HepG2 (cell line): ENCODE results near the gene EMC9. TPM values are rescaled to one million over a fixed set of nuclear protein-coding genes. Genes with fewer than 3 reads are reported as not detected.

Experiments used
- ATAC-seq: fragments of 200-7000 bp; cut with Tn5 transposase; 3 replicates; pipeline ENCODE4 v1.9.1; 2020; ENCODE audit warnings: mild to moderate bottlenecking, moderate library complexity
- BruUV-seq: library from RNA; stranded (reverse); fragments of 400-500 nt; replicated peaks from 2 replicates; lab custom pipeline; 2021; lab: Mats Ljungman, UMichigan
- CTCF ChIA-PET: fragments of 300-600 bp; formaldehyde crosslinking; extraction: SDS; loops from one replicate; lab custom pipeline; 2021; ENCODE audit warnings: low total read pairs, inconsistent platforms, low intra/inter-chr PET ratio; lab: Yijun Ruan, JAX
- POLR2A ChIA-PET: fragments of 350-600 bp; sonication (Branson Sonifier 250); formaldehyde crosslinking; loops from one replicate; lab custom pipeline; 2020; ENCODE audit warnings: antibody characterized with exemption, inconsistent platforms; lab: Yijun Ruan, JAX
- DNase-seq: peaks from one replicate; pipeline ENCODE4 v3.0.0-alpha.2; 2015; ENCODE audit warnings: low spot score
- FAIRE-seq: peaks from 3 replicates; lab custom pipeline; 2011; peaks lifted over from hg19 to GRCh38; lab: Jason Lieb, UNC
- H2AFZ ChIP-seq: one replicate; pipeline ENCODE4 v1.6.1; 2011; ENCODE audit warnings: low read length, inconsistent platforms
- H3K27ac ChIP-seq: fragments of 300-600 bp; 3 replicates; pipeline ENCODE4 v1.8.0; 2011; ENCODE audit warnings: mixed run types, mild to moderate bottlenecking, mixed read lengths, low read length, inconsistent platforms; ENCODE audit not compliant: insufficient read depth; ENCODE audit errors: extremely low read length
- H3K27me3 ChIP-seq, 2 experiments: fragments of 200-600 bp in 1 of 2; 2 replicates in 1 of 2; 3 replicates in 1 of 2; pipeline versions ENCODE4 v1.6.0 to v1.8.0; 2011; ENCODE audit warnings: low read length in 2 of 2, mild to moderate bottlenecking in 2 of 2, moderate library complexity in 2 of 2, inconsistent platforms in 1 of 2; ENCODE audit not compliant: insufficient read depth in 2 of 2, control insufficient read depth in 1 of 2
- H3K36me3 ChIP-seq, 2 experiments: fragments of 200-600 bp in 1 of 2; replicated peaks in 1 of 2; 2 replicates in 1 of 2; 3 replicates in 1 of 2; pipeline versions ENCODE4 v1.5.1 to v1.8.0; 2011; ENCODE audit warnings: low read length in 2 of 2, inconsistent platforms in 1 of 2; ENCODE audit not compliant: insufficient read depth in 2 of 2, control insufficient read depth in 1 of 2
- H3K4me1 ChIP-seq: 2 replicates; pipeline ENCODE4 v1.5.1; 2012; ENCODE audit warnings: low read length, inconsistent platforms; ENCODE audit not compliant: insufficient read depth
- H3K4me2 ChIP-seq: 2 replicates; pipeline ENCODE4 v1.6.0; 2011; ENCODE audit warnings: low read depth, low read length, inconsistent platforms
- H3K4me3 ChIP-seq, 3 experiments: fragments of 200-600 bp in 1 of 3; sonication (generic), shearing (Covaris generic) in 1 of 3; replicated peaks in 1 of 3; 2 replicates each; pipeline ENCODE4 v1.5.1; 2011 to 2016; ENCODE audit warnings: low read length in 3 of 3, inconsistent platforms in 2 of 3, low read depth in 2 of 3, mild to moderate bottlenecking in 2 of 3, control low read depth in 1 of 3, mixed read lengths in 1 of 3; ENCODE audit not compliant: insufficient read depth in 1 of 3
- H3K79me2 ChIP-seq: one replicate; pipeline ENCODE4 v1.6.1; 2011; ENCODE audit warnings: low read length, inconsistent platforms; ENCODE audit not compliant: insufficient read depth
- H3K9ac ChIP-seq: 2 replicates; pipeline ENCODE4 v1.6.0; 2011; ENCODE audit warnings: mild to moderate bottlenecking, low read depth, low read length, inconsistent platforms; ENCODE audit not compliant: insufficient read depth
- H3K9me3 ChIP-seq: 2 replicates; pipeline ENCODE4 v1.5.1; 2012; ENCODE audit warnings: mild to moderate bottlenecking, low read length
- H4K20me1 ChIP-seq: 2 replicates; pipeline ENCODE4 v1.6.0; 2011; ENCODE audit warnings: inconsistent platforms, mild to moderate bottlenecking, low read length, moderate library complexity; ENCODE audit not compliant: insufficient read depth
- ARNT ChIP-seq: fragments of 450-650 bp; IDR thresholded peaks from 2 replicates; pipeline ENCODE4 v1.6.1; 2017
- GABPA ChIP-seq, 2 experiments: IDR thresholded peaks; 2 replicates each; pipeline ENCODE4 v1.6.1; 2011 to 2016; ENCODE audit warnings: low read depth in 2 of 2, low read length in 1 of 2, missing biosample characterization in 1 of 2, missing genetic modification characterization in 1 of 2
- SMARCE1 ChIP-seq: fragments of 450-650 bp; IDR thresholded peaks from 2 replicates; pipeline ENCODE4 v1.6.1; 2017; ENCODE audit warnings: borderline replicate concordance
- SNAPC4 ChIP-seq: sonication (generic); formaldehyde crosslinking; IDR thresholded peaks from 2 replicates; pipeline ENCODE4 v1.4.0; 2020; ENCODE audit warnings: mild to moderate bottlenecking, missing genetic modification reagents
- ZNF3 ChIP-seq: IDR thresholded peaks from 2 replicates; pipeline ENCODE4 v1.7.0; 2017; ENCODE audit warnings: inconsistent platforms
- ZNF382 ChIP-seq: sonication (generic); formaldehyde crosslinking; IDR thresholded peaks from 2 replicates; pipeline ENCODE4 v1.5.0; 2020; ENCODE audit warnings: missing genetic modification reagents, mild to moderate bottlenecking, borderline replicate concordance
- WGBS: methylation state at CpG from one replicate; pipeline ENCODE4 v1.1.6; 2017; ENCODE audit warnings: low lambda C conversion rate; 5-methylcytosine and 5-hydroxymethylcytosine counted together
- in situ Hi-C: cut with HindIII; loops from 2 replicates; pipeline ENCODE4 v1.10.0; 2017; ENCODE audit warnings: low pct_unique_long_range_greater_than_20kb; ENCODE audit not compliant: extremely low pct_ligation_motif_present
- intact Hi-C: fragments of 100-400 bp; cut with micrococcal nuclease; formaldehyde crosslinking; loops from one replicate; pipeline ENCODE4 v1.10.0; 2022; ENCODE audit not compliant: unreplicated experiment
- polyA plus RNA-seq, 8 experiments: library from polyadenylated mRNA; depleted of rRNA in 3 of 8; stranded (reverse) in 7 of 8; unstranded in 1 of 8; fragments of >200 nt; fragmentation: Illumina TruSeq in 4 of 8; extraction: Trizol in 4 of 8; gene quantifications; 2 replicates each; pipeline versions ENCODE4 v1.2.1 to v1.2.3, GENCODE V29; 2011 to 2016; ENCODE audit warnings: low read depth in 4 of 8, missing spikeins in 1 of 8, mixed read lengths in 1 of 8; ENCODE audit not compliant: insufficient read depth in 1 of 8
- total RNA-seq, 5 experiments: library from RNA; depleted of rRNA; stranded (reverse); fragments of >200 nt; fragmentation: Illumina TruSeq; extraction: Trizol; gene quantifications; 2 replicates each; pipeline ENCODE4 v1.2.3, GENCODE V29; 2016; ENCODE audit warnings: low read depth in 1 of 5
- TF ChIP-seq, protein P1 (sequence below): sonication (generic); formaldehyde crosslinking; IDR thresholded peaks from 2 replicates; pipeline ENCODE4 v1.4.0; 2020; ENCODE audit warnings: missing genetic modification reagents

EMC9 gene
- total and polyA plus RNA-seq, 2 of the 13 experiments (the other 11 are each of a cell fraction or from before 2014, with no cell fraction given): 60.5 to 78.7 TPM

DNA sequence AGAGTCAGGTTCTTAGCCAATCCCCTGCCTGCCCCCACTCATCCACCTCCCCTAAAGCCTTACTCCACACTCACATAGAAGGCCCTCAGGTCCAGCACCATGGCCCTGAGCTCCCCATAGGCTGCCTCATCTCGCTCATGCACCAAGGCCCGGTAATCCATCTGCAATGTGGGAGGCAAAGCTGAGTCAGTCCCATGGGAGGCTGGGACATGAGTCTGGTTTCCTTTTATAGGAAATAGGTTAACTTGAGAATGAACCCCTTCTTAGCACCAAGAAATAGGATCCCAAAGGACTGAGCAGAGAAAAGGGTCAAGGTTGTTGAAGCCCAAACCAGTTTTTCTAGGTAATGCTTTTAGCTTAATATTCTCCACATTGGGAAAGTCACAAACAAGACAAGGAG is 2.1 kb upstream of the EMC9 start:
- H3K4me2 ChIP-seq: no peak overlapping the region
- no peak overlapping the region for H2AFZ ChIP-seq
- BruUV-seq: no TSS peak
- peaks cover 56% of the 10 kb centered on the region for H3K79me2 ChIP-seq
- peaks cover 0 to 3% of the 10 kb centered on the region in 2 experiments; a peak in 1 of 5 replicates for H3K27me3 ChIP-seq
- ChIA-PET POLR2A (interaction anchor here (1.6 to 22.7 kb wide), 4 partner anchors 13 to 128 kb away, joined by 5 to 977 read pairs (median 108); partner anchors contain the start of genes DCAF11, IRF9, NRL and PCK2), CTCF (no interaction called here)
- H3K9me3 ChIP-seq: no peaks in the 10 kb centered on the region
- no peak overlapping the region for H3K4me3 ChIP-seq
- peaks cover 18 to 34% of the 10 kb centered on the region in 2 experiments for H3K36me3 ChIP-seq
- intact Hi-C loops: no loop called here
- WGBS: 94% methylated on average over 2 of the region's 2 CpGs
- DNase-seq (no peak), FAIRE-seq (no peak), ATAC-seq (no peak)
- no peak overlapping the region for H3K9ac ChIP-seq
- in situ Hi-C loops: loop anchor here (25.0 kb wide), 1 partner anchor 831 kb away; the partner anchor contains the start of genes BCL2L2, PABPN1 and PPP1R3E
- no peak for TF ChIP-seq ZNF382
- H3K27ac ChIP-seq: no peak overlapping the region
- peaks cover 14% of the 10 kb centered on the region for H4K20me1 ChIP-seq
- peaks cover 63% of the 10 kb centered on the region for H3K4me1 ChIP-seq

DNA sequence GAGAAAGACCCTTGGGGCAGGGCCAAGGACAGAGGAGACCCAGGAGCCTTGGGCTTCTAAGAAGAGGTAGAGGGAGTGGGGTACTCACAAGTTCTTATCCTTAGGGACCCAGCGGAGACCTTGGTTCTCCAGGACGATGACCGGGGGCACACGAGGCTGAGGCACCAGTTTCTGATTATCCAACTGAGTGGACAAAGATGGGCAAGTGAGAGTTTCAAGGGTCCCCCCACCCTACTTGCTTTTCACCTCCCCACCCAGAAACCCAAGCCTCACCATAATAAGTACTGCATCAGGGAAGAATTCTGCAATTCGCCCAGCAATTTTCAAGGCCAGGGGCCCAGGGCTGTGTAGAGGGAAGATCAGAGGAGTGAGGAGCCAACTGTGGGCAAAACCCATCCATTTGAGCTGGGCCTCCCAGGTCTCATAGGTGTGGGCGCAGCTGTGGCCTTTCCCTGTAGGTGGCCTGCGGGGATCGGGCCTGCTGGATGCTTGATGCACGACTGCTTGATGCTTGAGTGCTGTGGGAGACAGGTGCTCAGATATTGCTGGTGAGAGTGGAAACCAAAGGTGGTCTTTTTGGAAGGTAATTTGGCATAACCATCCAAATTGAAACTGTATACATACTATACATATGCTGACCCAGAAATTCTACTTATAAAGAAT is 2.0 kb downstream of the EMC9 start:
- Histone ChIP-seq H3K9me3 (no peaks in the 10 kb centered on the region), H3K4me1 (peaks cover 73% of the 10 kb centered on the region), H3K4me2 (peak overlapping the region; percentile 88), H3K27ac (no peak overlapping the region), H3K79me2 (peaks cover 44% of the 10 kb centered on the region), H3K27me3 (no peaks in the 10 kb centered on the region; a peak in 1 of 5 replicates), H2AFZ (no peak overlapping the region), H4K20me1 (peaks cover 11% of the 10 kb centered on the region), H3K9ac (peak overlapping the region; percentile 93; the same call in 1 of the 2 replicates), H3K4me3 (peak overlapping the region; percentile 83 to 99 (median 95)), H3K36me3 (peaks cover 25 to 43% of the 10 kb centered on the region in 2 experiments)
- ATAC-seq: no peak
- peak; percentile 18 for FAIRE-seq
- ChIA-PET POLR2A (interaction anchor here (0.9 to 22.7 kb wide), 13 partner anchors 7 to 1044 kb away, joined by 3 to 977 read pairs (median 36); partner anchors contain the start of genes ACIN1, C14orf119, CARMIL3 and CHMP4A), CTCF (interaction anchor here (1.4 kb wide), 1 partner anchor 22 kb away, joined by 6 read pairs; the partner anchor contains the start of gene IRF9)
- 87% methylated on average over 9 of the region's 9 CpGs for WGBS
- in situ Hi-C loops: loop anchor here (25.0 kb wide), 1 partner anchor 827 kb away; the partner anchor contains the start of genes BCL2L2, PABPN1 and PPP1R3E
- BruUV-seq: no TSS peak
- peak; percentile 72 for DNase-seq
- intact Hi-C loops: no loop called here
- TF ChIP-seq SNAPC4 (CRISPR knock-in tag) (no peak), SMARCE1 (no peak), ARNT (no peak), ZNF3 (CRISPR knock-in tag) (peak; percentile 76; the same call in 1 of the 2 replicates), GABPA (IDR thresholded peaks at IDR 0.05; ENCODE audit: low read depth, low read length) (no peak), GABPA (CRISPR knock-in tag; IDR thresholded peaks at IDR 0.05; ENCODE audit: low read depth) (no peak)
- TF ChIP-seq, protein P1, sequence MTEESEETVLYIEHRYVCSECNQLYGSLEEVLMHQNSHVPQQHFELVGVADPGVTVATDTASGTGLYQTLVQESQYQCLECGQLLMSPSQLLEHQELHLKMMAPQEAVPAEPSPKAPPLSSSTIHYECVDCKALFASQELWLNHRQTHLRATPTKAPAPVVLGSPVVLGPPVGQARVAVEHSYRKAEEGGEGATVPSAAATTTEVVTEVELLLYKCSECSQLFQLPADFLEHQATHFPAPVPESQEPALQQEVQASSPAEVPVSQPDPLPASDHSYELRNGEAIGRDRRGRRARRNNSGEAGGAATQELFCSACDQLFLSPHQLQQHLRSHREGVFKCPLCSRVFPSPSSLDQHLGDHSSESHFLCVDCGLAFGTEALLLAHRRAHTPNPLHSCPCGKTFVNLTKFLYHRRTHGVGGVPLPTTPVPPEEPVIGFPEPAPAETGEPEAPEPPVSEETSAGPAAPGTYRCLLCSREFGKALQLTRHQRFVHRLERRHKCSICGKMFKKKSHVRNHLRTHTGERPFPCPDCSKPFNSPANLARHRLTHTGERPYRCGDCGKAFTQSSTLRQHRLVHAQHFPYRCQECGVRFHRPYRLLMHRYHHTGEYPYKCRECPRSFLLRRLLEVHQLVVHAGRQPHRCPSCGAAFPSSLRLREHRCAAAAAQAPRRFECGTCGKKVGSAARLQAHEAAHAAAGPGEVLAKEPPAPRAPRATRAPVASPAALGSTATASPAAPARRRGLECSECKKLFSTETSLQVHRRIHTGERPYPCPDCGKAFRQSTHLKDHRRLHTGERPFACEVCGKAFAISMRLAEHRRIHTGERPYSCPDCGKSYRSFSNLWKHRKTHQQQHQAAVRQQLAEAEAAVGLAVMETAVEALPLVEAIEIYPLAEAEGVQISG (CRISPR knock-in tag): no peak; the same call in 1 of the 2 replicates
